Ureter (tissue), 1 donor: ENCODE measurements around the gene CEBPA. TPM values are rescaled to one million over a fixed set of nuclear protein-coding genes. Genes with fewer than 3 reads are reported as not detected.

Source experiments
- DNase-seq: peaks from one replicate; pipeline ENCODE4 v3.0.0-alpha.2; 2020; ENCODE audit warnings: low spot score
- total RNA-seq: library from RNA; stranded (reverse); gene quantifications from one replicate; pipeline ENCODE4 v1.2.4, GENCODE V29; 2023
- donor health status: DM: yes; HTN: yes; CAD: no.

CEBPA gene
- total RNA-seq, 1 donor from 2014 or later, result 34.1 TPM

DNA sequence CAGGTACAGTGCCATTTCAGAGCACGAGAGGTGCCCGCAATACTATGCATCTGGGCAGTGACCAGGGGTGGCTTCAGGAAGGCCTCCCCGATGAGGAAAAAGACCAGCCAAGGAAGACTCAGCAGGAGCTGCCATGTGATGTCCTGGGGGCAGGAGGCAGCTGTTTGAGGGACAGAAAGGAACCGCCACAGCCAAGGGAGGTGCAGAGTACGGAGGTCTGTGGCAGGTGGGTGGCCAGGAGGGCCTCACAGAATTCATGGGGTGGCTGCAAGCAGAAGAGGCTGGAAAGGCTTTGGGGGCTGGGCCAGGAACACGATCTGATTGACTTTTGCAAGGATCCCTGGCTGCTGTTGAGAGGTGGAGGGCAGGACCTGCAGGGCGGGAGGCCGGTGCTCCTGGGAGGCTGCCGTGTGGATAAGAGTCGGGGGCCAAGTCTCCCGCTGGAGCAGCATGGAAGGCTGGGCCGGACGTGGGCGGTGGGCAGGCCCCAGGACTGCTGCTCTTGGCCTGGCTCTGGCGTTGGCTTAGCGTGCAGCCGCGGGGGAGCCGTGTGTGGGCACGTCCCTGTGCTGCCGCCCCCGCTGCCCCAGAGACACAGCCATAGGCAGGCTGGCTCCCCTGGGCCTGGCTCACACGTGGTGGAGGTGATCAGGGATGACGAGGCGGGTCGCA is 29.1 kb downstream of the CEBPA start:
- DNase-seq, result no peak

GRCh38 chr19:33271246-33272021 is 30.9 kb downstream of the CEBPA start:
- no peak for DNase-seq

DNA sequence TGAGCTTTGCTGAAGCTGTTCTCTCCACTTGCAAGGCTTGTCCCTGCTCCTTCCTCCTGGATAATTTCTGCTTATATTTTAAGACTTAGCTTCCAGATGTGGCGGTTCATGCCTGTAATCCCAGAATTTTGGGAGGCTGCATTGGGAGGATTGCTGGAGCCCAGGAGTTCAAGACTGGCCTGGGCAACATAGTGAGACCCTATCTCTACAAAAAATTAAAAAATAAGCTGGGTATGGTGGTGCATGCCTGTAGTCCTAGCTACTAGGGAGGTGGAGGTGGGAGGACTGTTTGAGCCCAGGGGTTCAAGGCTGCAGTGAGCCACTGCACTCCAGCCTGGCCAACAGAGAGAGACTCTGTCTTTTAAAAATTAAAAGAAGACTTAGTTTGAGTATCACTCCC is 31.6 kb downstream of the CEBPA start:
- DNase-seq, result no peak

- no peak for DNase-seq
These were observed 33.3 kb downstream of the CEBPA start for GRCh38 chr19:33269016-33269415.

DNA sequence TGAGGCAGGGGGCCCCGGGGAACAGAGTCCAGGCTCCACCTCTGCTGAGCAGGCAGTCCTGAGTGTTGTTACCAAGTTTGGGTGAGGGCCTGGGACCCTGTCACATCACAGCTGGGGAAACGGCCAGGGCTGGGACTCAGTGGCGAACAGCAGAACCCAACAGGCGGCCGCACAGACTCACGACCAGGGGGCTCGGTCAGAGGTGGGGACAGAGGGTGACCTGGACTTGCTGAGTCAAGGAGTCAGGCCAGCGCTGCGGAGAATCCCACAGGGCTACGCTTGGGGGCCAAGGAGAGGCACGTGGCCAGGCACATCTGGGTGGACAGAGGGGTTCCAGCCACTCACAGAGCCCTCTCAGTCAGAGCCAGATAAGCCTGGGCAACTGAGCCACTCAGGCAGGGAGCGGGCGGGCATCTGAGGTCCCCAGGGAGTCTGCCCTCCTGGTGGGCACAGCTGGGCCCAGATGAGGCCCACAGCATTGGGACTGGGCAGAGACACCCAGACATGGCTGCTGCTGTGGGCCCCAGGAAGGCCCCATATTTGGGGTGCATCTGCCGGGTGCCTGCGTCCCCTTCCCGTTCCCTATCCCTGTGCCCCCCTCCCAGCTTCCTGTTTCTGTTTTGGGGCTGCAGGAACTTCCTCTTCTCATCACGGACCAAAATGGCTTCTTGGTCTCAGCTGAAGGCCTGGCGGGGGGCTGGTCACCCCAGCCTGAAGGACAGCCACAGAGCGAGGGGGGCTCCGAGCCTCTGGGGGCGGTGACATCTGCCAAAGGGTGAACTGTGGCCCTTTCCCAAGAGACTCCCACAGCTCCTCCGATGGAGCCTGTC is 34.0 kb downstream of the CEBPA start:
- no peak for DNase-seq

DNA sequence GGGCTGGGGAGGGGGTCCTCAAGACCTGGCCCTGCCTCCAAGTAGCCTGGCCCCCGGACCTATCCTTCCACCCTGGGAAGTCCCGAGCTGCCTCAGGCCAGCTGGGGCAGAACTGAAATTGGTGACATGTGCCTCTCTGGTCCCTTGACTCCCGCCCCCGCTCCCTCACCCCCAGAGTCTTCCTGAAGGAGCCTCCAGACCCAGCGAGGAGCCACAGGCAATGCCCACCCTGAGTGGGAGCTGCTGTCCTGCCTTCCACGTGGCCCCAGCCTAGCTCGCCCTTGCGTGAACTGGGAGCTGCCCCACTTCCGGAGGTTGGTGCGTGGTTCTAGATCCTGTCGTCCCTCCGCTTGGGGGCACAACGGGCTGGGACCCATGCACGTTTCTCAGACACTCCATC is 34.6 kb downstream of the CEBPA start:
- DNase-seq, result no peak

DNA sequence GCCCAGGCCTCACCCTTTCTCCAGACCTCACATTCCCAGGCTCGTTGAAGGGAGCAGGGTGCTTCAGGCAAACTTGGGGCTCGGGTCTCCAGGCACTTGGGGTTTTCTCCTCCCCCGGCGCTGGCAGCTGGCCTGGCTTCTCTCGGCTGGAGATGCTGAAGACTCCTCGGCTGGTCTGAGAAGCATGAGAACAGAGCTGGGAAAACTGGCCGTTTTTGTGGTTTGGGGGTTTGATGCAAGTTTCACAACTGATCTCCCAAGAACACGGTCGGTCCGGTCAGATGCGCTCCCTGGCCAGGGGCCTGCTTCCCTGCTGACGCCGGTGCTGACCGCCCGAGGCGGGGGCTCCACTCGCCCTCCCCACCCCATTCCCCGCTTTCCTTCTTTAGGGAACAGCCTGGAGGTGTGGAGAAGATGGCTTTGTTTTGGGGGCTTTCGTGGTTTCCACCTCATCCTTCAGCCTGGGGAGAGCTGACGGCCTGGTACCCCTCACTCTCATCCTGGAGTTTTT is 35.3 kb downstream of the CEBPA start:
- DNase-seq, result no peak

DNA sequence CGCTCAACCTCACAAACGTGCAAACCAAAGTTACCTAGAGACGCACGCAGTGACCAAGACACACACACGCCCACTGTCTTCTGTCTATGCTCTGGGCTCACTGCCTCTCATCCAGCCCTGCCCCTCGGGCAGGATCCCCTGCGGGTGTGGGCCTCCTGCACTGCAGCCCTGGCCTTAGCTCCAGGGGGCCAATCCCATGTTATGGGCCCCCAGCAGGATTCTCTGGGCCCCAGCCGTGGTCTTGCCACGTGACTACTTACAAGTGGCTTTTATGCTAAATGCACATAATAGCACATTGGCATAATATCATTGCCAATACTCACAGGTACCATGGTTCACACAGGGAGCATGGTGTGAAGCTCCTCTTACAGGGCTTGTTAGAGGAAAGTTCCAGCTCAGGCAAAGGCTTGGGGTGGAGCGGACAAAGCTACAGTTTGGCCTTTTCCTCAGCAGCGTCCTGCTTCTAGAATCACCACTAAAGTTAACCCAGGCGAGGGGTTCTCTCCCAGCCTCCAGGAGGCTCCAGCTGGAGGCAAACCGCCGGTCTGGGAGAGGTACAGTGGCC is 37.4 kb downstream of the CEBPA start:
- no peak for DNase-seq

GRCh38 chr19:33263325-33264023 is 38.9 kb downstream of the CEBPA start:
- DNase-seq, result no peak

GRCh38 chr19:33261511-33262189 is 40.7 kb downstream of the CEBPA start:
- no peak for DNase-seq

GRCh38 chr19:33260628-33261418 is 41.5 kb downstream of the CEBPA start:
- DNase-seq, result no peak

GRCh38 chr19:33259539-33259938 is 42.8 kb downstream of the CEBPA start:
- DNase-seq, result no peak

DNA sequence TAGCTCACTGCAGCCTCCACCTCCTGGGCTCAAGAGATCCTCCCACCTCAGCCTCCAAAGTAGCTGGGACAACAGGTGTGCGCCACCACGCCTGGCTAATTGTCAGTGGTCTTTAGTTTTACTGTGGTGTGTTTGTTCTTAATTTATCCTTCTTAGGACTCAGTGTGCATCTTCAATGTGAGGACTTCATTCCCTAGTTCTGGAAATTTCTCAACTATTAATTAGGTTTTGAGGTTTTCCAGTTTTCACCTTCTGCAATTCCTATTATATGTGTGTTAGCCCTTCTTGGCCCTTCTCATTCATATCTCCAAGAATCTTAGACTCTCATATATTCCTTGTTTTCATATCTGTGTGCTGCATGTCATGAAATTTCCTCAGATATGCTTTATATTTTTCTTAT is 44.5 kb downstream of the CEBPA start:
- DNase-seq, result no peak

DNA sequence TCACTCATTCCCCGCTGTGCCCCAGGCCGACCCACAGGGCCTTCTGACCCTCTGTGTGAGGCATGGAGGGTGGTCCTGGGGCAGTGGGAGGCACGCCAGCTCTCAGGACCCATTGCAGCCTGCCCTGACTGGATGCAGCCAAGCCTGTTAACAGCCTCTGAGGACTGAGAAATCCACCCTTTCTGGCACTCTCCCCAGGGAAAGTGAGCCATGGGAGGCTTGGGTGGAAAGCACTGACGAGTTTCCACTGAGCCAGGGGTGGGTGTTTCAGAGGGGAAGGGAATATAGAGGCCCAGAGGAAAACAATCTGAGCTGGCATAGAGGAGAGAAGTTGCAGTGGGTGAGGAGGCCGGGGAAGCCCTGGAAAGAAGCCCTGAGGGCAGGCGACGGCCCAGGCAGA is 46.1 kb downstream of the CEBPA start:
- no peak for DNase-seq

- no peak for DNase-seq
These were observed 46.6 kb downstream of the CEBPA start for GRCh38 chr19:33255781-33256180.

- DNase-seq, result no peak
These were observed 48.0 kb downstream of the CEBPA start for GRCh38 chr19:33254245-33254824.

DNA sequence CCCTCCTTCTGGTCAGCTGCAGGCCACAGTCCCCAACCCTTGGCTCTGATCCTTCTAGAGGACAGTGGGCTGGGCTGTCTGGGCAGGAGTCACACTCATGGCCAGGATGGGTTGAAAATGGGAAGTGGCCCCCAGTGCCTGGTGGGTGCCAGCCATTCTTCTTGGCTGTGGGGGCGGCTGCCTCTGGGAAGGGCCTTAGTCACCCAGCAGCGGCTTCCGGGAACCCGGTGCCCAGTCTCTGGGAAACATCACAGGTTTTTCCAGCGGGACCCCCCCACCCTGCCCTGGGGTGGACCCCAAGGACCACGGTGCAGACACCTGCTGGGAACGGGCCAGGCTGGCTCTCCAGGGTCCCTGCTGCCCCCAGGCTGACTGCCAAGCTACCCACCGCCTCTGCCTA is 49.4 kb downstream of the CEBPA start:
- no peak for DNase-seq

GRCh38 chr19:33252418-33252962 is 49.8 kb downstream of the CEBPA start:
- DNase-seq, result no peak

DNA sequence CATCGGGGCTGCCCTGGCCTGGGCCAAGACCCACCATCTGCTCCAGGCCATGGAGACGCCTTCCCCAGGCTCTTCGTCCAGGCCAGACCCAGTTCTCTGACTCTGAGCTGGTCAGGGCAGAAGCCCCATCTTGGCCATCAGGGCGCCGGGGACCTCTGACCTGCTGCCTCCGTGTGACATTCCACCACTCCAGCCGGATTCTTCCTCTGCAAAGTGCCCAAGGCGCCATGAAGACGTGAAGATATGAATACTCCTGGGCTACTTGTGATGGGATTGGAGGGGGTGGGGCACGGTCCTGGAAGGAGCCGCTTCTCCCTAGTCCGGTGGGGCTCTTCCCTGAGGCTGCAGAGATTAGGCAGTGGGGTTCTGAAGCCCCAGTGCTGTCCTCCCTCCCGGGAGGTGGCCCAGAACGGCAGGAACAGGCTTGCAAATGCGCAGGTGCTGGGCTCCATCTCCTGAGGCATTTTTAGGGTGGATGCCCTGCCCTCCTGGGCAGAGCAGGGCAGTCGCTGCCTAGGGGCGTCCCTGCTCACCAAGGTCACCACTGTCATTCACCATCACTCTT is 50.7 kb downstream of the CEBPA start:
- DNase-seq, result no peak
